HCT116 (cell line): Measurements from ENCODE around the gene S1PR2. TPM values are rescaled to one million over a fixed set of nuclear protein-coding genes. Genes with fewer than 3 reads are reported as not detected.

Experiments used
- ATAC-seq: fragments of 200-7000 bp; cut with Tn5 transposase; 2 replicates; pipeline ENCODE4 v1.9.1; 2020; ENCODE audit warnings: mild to moderate bottlenecking, moderate library complexity
- BruUV-seq: library from RNA; stranded (reverse); fragments of 400-500 nt; replicated peaks from 2 replicates; lab custom pipeline; 2021; lab: Mats Ljungman, UMichigan
- CTCF ChIA-PET: fragments of 300-600 bp; sonication (Branson Sonifier 250); formaldehyde crosslinking; loops from one replicate; lab custom pipeline; 2021; ENCODE audit warnings: antibody characterized with exemption; lab: Charles Lee
- POLR2A ChIA-PET: fragments of 300-600, 350-600 bp; sonication (Branson Sonifier 250); formaldehyde crosslinking; loops from one replicate; lab custom pipeline; 2021; ENCODE audit warnings: antibody characterized with exemption; lab: Charles Lee
- RAD21 ChIA-PET, 2 experiments: fragments of 300-600 bp; sonication (Branson Sonifier 250); formaldehyde crosslinking; loops; one replicate each; lab custom pipeline; 2023; ENCODE audit warnings: low total read pairs in 2 of 2; ENCODE audit not compliant: uncharacterized antibody in 2 of 2, unreplicated experiment in 2 of 2, low non-redundant PET in 1 of 2; lab: Charles Lee
- DNase-seq: peaks from one replicate; pipeline ENCODE4 v3.0.0-alpha.2; 2010; ENCODE audit warnings: low read depth, low spot score
- H2AFZ ChIP-seq: fragments of 200-600 bp; shearing (Covaris generic), sonication (generic); 2 replicates; pipeline ENCODE4 v1.6.1; 2017; ENCODE audit warnings: low read depth, mixed run types, mixed read lengths, antibody characterized with exemption, low read length; ENCODE audit not compliant: poor library complexity, severe bottlenecking
- H3K27ac ChIP-seq: 2 replicates; pipeline ENCODE4 v1.5.1; 2012; ENCODE audit warnings: low read depth, low read length
- H3K27me3 ChIP-seq: fragments of 200-600 bp; sonication (generic); 2 replicates; pipeline ENCODE4 v1.6.1; 2016; ENCODE audit warnings: mixed run types, low read length, mixed read lengths; ENCODE audit not compliant: insufficient read depth
- H3K36me3 ChIP-seq, 2 experiments: fragments of 200-500 bp in 1 of 2; fragments of 200-600 bp in 1 of 2; sonication (Bioruptor generic) in 1 of 2; sonication (generic) in 1 of 2; 2 replicates each; pipeline versions ENCODE4 v1.5.1 to v1.6.1; 2014 to 2016; ENCODE audit warnings: low read length in 2 of 2, inconsistent platforms in 1 of 2, mixed read lengths in 1 of 2, mixed run types in 1 of 2; ENCODE audit not compliant: insufficient read depth in 2 of 2, control insufficient read depth in 1 of 2
- H3K4me1 ChIP-seq, 2 experiments: fragments of 200-600 bp in 1 of 2; sonication (generic) in 1 of 2; 2 replicates each; pipeline versions ENCODE4 v1.5.1 to v1.6.1; 2012 to 2017; ENCODE audit warnings: low read length in 2 of 2, inconsistent platforms in 1 of 2, mild to moderate bottlenecking in 1 of 2, mixed read lengths in 1 of 2, mixed run types in 1 of 2, moderate library complexity in 1 of 2; ENCODE audit not compliant: insufficient read depth in 2 of 2, control insufficient read depth in 1 of 2
- H3K4me2 ChIP-seq: fragments of 200-600 bp; sonication (generic); 2 replicates; pipeline ENCODE4 v1.6.1; 2017; ENCODE audit warnings: mixed run types, low read length, mixed read lengths
- H3K4me3 ChIP-seq, 2 experiments: fragments of 200-600 bp in 1 of 2; sonication (generic) in 1 of 2; replicated peaks in 1 of 2; 2 replicates each; pipeline ENCODE4 v1.5.1; 2011 to 2016; ENCODE audit warnings: low read length in 2 of 2, control low read depth in 1 of 2, low read depth in 1 of 2, mild to moderate bottlenecking in 1 of 2, mixed read lengths in 1 of 2, mixed run types in 1 of 2
- H3K79me2 ChIP-seq: fragments of 200-600 bp; sonication (generic); 2 replicates; pipeline ENCODE4 v1.6.1; 2017; ENCODE audit warnings: mild to moderate bottlenecking, mixed run types, low read length, moderate library complexity, mixed read lengths; ENCODE audit not compliant: insufficient read depth
- H3K9ac ChIP-seq: fragments of 200-600 bp; sonication (generic); 2 replicates; pipeline ENCODE4 v1.6.1; 2016; ENCODE audit warnings: low read length, mixed read lengths
- H3K9me2 ChIP-seq: fragments of 200-600 bp; sonication (generic), shearing (Covaris generic); 2 replicates; pipeline ENCODE4 v1.6.1; 2017; ENCODE audit warnings: mixed run types, mild to moderate bottlenecking, moderate library complexity; ENCODE audit not compliant: insufficient read depth
- H3K9me3 ChIP-seq, 2 experiments: fragments of 200-500 bp in 1 of 2; fragments of 200-600 bp in 1 of 2; sonication (Bioruptor generic) in 1 of 2; sonication (generic) in 1 of 2; 2 replicates each; pipeline ENCODE4 v1.6.1; 2014 to 2017; ENCODE audit warnings: low read length in 2 of 2, mixed read lengths in 2 of 2, inconsistent platforms in 1 of 2, low read depth in 1 of 2, mild to moderate bottlenecking in 1 of 2, mixed run types in 1 of 2, moderate library complexity in 1 of 2; ENCODE audit not compliant: control insufficient read depth in 1 of 2, insufficient read depth in 1 of 2
- H4K20me1 ChIP-seq: fragments of 200-600 bp; sonication (generic), shearing (Covaris generic); 2 replicates; pipeline ENCODE4 v1.6.1; 2017; ENCODE audit warnings: mixed run types, mild to moderate bottlenecking, moderate library complexity; ENCODE audit not compliant: insufficient read depth
- CTCF ChIP-seq, 3 experiments: fragments of 200-600 bp in 1 of 3; sonication (generic) in 1 of 3; IDR thresholded peaks in 2 of 3; conservative IDR thresholded peaks in 1 of 3; 2 replicates each; pipeline ENCODE4 v1.5.1; 2012 to 2017; ENCODE audit warnings: low read depth in 2 of 3, low read length in 2 of 3, antibody characterized with exemption in 1 of 3, borderline replicate concordance in 1 of 3, control low read depth in 1 of 3, mild to moderate bottlenecking in 1 of 3, mixed read lengths in 1 of 3, mixed run types in 1 of 3, moderate library complexity in 1 of 3; ENCODE audit not compliant: insufficient read depth in 1 of 3
- EGR1 ChIP-seq: IDR thresholded peaks from 2 replicates; pipeline ENCODE4 v1.6.1; 2012; ENCODE audit warnings: low read depth
- FOSL1 ChIP-seq: IDR thresholded peaks from 2 replicates; pipeline ENCODE4 v1.6.1; 2012; ENCODE audit warnings: low read depth
- MAX ChIP-seq: IDR thresholded peaks from 2 replicates; pipeline ENCODE4 v1.6.1; 2012
- RAD21 ChIP-seq: IDR thresholded peaks from 2 replicates; pipeline ENCODE4 v1.6.1; 2012; ENCODE audit warnings: low read depth, mild to moderate bottlenecking
- ZNF274 ChIP-seq: fragments of 200-500 bp; sonication (Bioruptor generic); IDR thresholded peaks from 2 replicates; pipeline ENCODE4 v1.6.1; 2014; ENCODE audit warnings: mild to moderate bottlenecking, low read depth, low read length, inconsistent platforms
- intact Hi-C: fragments of 100-400 bp; cut with micrococcal nuclease; formaldehyde crosslinking; loops from 2 replicates; pipeline ENCODE4 v1.10.0; 2022
- total RNA-seq: library from RNA; stranded (reverse); gene quantifications from one replicate; pipeline ENCODE4 v1.2.1, GENCODE V29; 2021; ENCODE audit not compliant: unreplicated experiment

S1PR2 gene
- total RNA-seq, 1 experiment from 2014 or later, result 6.1 TPM

GRCh38 chr19:10260141-10260584 lies 29.0 kb upstream of the S1PR2 start:
- Histone ChIP-seq H3K27me3 (no peaks in the 10 kb centered on the region), H3K9me3 (no peaks in the 10 kb centered on the region), H3K9me2 (no peaks in the 10 kb centered on the region), H4K20me1 (no peaks in the 10 kb centered on the region; the same call in 1 of the 2 replicates), H3K9ac (peak overlapping the region; percentile 49), H3K27ac (peak overlapping the region; percentile 56), H2AFZ (no peak overlapping the region), H3K36me3 (peaks cover 10 to 23% of the 10 kb centered on the region in 2 experiments), H3K4me1 (peaks cover 24 to 32% of the 10 kb centered on the region in 2 experiments), H3K4me2 (peak overlapping the region; percentile 74), H3K4me3 (peak overlapping the region in 1 of 2 experiments; percentile 29; a peak in 2 of 4 replicates), H3K79me2 (peaks cover 5% of the 10 kb centered on the region; the same call in 1 of the 2 replicates)
- intact Hi-C loops, result no loop called here
- BruUV-seq, result no TSS peak
- RAD21 ChIA-PET, result interaction anchor here (0.6 to 2.4 kb wide), 7 partner anchors 9 to 131 kb away, joined by 3 to 22 read pairs (median 6); partner anchors contain the start of gene ICAM1 (in 1 of the 2)
- ATAC-seq (peak; percentile 72), DNase-seq (peak; percentile 23)
- POLR2A ChIA-PET, result interaction anchor here (0.6 to 2.3 kb wide), 5 partner anchors 29 to 185 kb away, joined by 3 to 11 read pairs (median 5); partner anchors contain the start of gene ICAM5
- TF ChIP-seq FOSL1 (peak; percentile 34; the same call in 1 of the 2 replicates), RAD21 (no peak), EGR1 (peak; percentile 95), MAX (peak; percentile 34; the same call in 1 of the 2 replicates)
- CTCF ChIA-PET, result interaction anchor here (0.7 to 7.7 kb wide), 16 partner anchors 8 to 439 kb away, joined by 3 to 233 read pairs (median 10); partner anchors contain the start of genes CDC37, ICAM1, ICAM5 and TYK2

- ATAC-seq (peak; percentile 71), DNase-seq (peak; percentile 82)
- H3K4me1 ChIP-seq, result peaks cover 24 to 32% of the 10 kb centered on the region in 2 experiments
- ChIA-PET RAD21 (interaction anchor here (0.6 to 2.4 kb wide), 12 partner anchors 10 to 166 kb away, joined by 3 to 22 read pairs (median 4); partner anchors contain the start of genes ICAM1 (in 1 of the 2) and ICAM5 (in 1 of the 2)), CTCF (interaction anchor here (0.6 to 7.7 kb wide), 29 partner anchors 9 to 442 kb away, joined by 3 to 233 read pairs (median 5); partner anchors contain the start of genes CDC37, DNMT1, ICAM1 and ICAM5), POLR2A (interaction anchor here (0.9 to 2.3 kb wide), 6 partner anchors 10 to 130 kb away, joined by 3 to 11 read pairs (median 5); partner anchors contain the start of genes ICAM5, S1PR2 and TYK2)
- H2AFZ ChIP-seq, result no peak overlapping the region
- H3K4me2 ChIP-seq, result peak overlapping the region; percentile 74
- intact Hi-C loops, result loop anchor here (1.0 kb wide), 1 partner anchor 130 kb away; no protein-coding TSS in a partner anchor
- H3K79me2 ChIP-seq, result peaks cover 6% of the 10 kb centered on the region; the same call in 1 of the 2 replicates
- TF ChIP-seq RAD21, result peak; percentile 82
- TF ChIP-seq ZNF274, result no peak
- TF ChIP-seq CTCF (IDR thresholded peaks at IDR 0.05 in 2 of 3, conservative IDR thresholded peaks at IDR 0.05 in 1 of 3; ENCODE audit: borderline replicate concordance in 1 of 3, insufficient read depth in 1 of 3, low read depth in 2 of 3, low read length in 2 of 3), result peak; percentile 77 to 86 (median 80)
- no TSS peak for BruUV-seq
- H3K9me3 ChIP-seq, result no peaks in the 10 kb centered on the region
- no peaks in the 10 kb centered on the region for H3K9me2 ChIP-seq
- no peak overlapping the region for H3K4me3 ChIP-seq
- H3K27me3 ChIP-seq, result no peaks in the 10 kb centered on the region
- peak overlapping the region; percentile 56 for H3K27ac ChIP-seq
- H4K20me1 ChIP-seq, result no peaks in the 10 kb centered on the region; the same call in 1 of the 2 replicates
- peaks cover 13 to 28% of the 10 kb centered on the region in 2 experiments for H3K36me3 ChIP-seq
- H3K9ac ChIP-seq, result peak overlapping the region; percentile 49; the same call in 1 of the 2 replicates
Measured at GRCh38 chr19:10259162-10259905, 28.2 kb upstream of the S1PR2 start.
